ENCODE measurements around the gene TES.

DNA sequence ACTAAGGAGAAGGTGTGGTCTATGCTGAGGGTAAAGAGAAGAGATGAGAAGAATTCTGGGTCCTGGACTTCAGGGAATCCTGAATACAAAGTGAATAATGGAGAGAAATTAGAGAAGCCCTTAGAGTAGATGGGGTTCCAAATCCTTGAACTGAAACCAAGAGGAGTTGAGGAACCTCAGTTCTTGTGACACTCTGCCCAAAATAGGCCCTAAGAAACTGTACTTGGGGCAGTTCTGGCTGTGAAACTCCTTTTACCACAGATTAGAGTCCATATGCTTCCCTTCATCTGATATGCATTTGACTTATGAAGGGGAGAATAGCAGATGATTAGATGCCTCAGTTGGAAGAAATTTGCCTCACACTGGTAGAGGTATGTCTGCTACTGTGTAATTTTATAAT lies 19.0 kb downstream of the TES start:
- no peak for TF ChIP-seq POLR2AphosphoS5 (IDR thresholded peaks at IDR 0.05; ENCODE audit: control insufficient read depth, insufficient read depth, low read depth, low read length)
- TF ChIP-seq JUND (IDR thresholded peaks at IDR 0.05; ENCODE audit: borderline replicate concordance, low read depth, low read length): no peak
- TF ChIP-seq JUND (tag; IDR thresholded peaks at IDR 0.05; ENCODE audit: borderline replicate concordance, low read depth, low read length): no peak
- TF ChIP-seq, protein P1, sequence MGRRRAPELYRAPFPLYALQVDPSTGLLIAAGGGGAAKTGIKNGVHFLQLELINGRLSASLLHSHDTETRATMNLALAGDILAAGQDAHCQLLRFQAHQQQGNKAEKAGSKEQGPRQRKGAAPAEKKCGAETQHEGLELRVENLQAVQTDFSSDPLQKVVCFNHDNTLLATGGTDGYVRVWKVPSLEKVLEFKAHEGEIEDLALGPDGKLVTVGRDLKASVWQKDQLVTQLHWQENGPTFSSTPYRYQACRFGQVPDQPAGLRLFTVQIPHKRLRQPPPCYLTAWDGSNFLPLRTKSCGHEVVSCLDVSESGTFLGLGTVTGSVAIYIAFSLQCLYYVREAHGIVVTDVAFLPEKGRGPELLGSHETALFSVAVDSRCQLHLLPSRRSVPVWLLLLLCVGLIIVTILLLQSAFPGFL (CRISPR knock-in tag; IDR thresholded peaks at IDR 0.05): no peak

Measured in K562 (cell line).